Measurements from ENCODE around the gene KIAA1328. TPM values are rescaled to one million over a fixed set of nuclear protein-coding genes. Genes with fewer than 3 reads are reported as not detected.

KIAA1328 gene
- total RNA-seq, 4 donors from 2014 or later = 3.4 to 8.3 (median 6.6) TPM

GRCh38 chr18:37180086-37180485 is 351.2 kb downstream of the KIAA1328 start:
- Histone ChIP-seq H3K4me1 (no peaks in the 10 kb centered on the region), H3K36me3 (no peaks in the 10 kb centered on the region), H3K27ac (no peak overlapping the region), H3K27me3 (no peaks in the 10 kb centered on the region), H3K9me3 (no peaks in the 10 kb centered on the region), H3K4me3 (no peak overlapping the region)
- ATAC-seq = no peak
- TF ChIP-seq CTCF (IDR thresholded peaks at IDR 0.05 in 4 of 5, conservative IDR thresholded peaks at IDR 0.05 in 1 of 5) (no peak), POLR2A (IDR thresholded peaks at IDR 0.05) (no peak)
- in situ Hi-C loops (cut with MboI; ENCODE audit: low sequenced_read_pairs in 4 of 4) = loop anchor here in 1 of 4 donors (25.0 kb wide), 1 partner anchor 93 kb away; no protein-coding TSS in a partner anchor
- intact Hi-C loops (cut with DNase I; ENCODE audit: low total_unique reads) = no loop called here
- no peak for DNase-seq

DNA sequence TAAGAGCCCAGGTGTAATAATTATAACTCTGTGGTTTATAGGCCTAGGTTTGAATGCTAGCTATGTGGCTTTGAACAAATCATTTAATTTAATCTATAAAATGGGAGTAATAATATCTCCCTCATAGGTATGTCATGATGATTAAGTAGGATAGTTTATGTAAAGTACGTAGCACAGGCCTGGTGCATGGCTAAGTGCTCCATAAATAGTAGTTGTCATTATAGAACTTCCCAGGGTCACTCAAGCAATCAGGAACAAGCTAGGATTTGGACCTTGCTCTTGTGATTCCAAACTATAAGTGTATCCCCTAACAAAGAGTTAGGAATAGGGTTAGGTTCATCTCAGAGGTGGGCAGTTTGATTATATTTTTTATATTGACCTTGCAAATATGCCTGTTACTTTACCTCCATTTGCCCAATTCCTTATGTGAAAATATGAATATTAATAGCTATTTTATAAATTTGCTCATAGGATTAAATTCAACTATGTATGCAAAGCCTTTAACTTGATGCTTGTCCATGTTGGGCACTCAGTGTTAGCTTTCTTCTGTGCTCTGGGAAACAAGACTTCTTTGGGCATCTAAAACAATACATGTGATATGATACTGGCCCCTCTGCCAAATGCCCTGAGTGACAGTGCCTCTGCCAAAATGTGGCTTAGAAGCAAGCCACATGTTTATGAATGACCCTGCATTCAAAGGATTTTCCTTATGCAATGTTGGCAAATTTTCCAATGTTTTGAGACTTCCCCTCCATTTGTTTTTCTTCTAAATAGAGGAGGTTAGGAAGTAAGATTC is 353.6 kb downstream of the KIAA1328 start:
- no peak for TF ChIP-seq POLR2A (IDR thresholded peaks at IDR 0.05)
- no peak for TF ChIP-seq CTCF (IDR thresholded peaks at IDR 0.05 in 4 of 5, conservative IDR thresholded peaks at IDR 0.05 in 1 of 5)
- Histone ChIP-seq H3K36me3 (no peaks in the 10 kb centered on the region), H3K27me3 (no peaks in the 10 kb centered on the region), H3K9me3 (no peaks in the 10 kb centered on the region), H3K4me1 (no peaks in the 10 kb centered on the region), H3K27ac (no peak overlapping the region), H3K4me3 (no peak overlapping the region)
- no peak for ATAC-seq
- intact Hi-C loops (cut with DNase I; ENCODE audit: low total_unique reads) = no loop called here
- in situ Hi-C loops (cut with MboI; ENCODE audit: low sequenced_read_pairs in 4 of 4) = loop anchor here in 1 of 4 donors (25.0 kb wide), 1 partner anchor 95 kb away; no protein-coding TSS in a partner anchor
- no peak for DNase-seq

DNA sequence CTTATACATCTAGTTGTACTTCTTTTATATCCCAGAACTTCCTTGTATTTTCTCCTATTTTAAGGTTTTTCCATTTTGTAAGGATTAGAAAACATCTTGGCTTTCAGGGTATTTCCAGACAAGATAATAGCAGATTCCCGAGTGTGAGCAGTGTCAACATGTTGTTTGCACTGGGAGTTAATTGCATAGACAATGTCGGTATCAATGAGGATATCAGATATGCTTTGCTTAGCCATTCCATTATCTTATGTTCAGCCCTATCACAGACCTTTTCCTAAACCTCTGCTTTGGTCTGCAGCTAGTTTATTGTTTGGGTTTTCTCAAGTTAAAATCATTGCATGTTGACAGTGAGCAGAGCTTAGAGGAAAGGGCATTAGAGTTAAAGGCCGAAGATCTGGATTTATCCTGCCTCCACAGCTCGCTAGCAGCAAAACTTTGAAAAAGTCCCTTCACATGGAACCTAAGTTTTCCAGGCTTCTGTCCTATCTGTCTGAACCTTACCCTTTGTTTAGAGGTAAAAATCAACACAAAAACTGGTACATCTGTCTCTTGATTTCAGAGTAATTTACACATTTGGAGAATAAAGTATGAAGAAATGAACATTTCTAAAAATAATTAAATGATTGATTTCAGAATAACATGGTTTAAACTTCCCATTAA is 355.4 kb downstream of the KIAA1328 start:
- H3K27me3 ChIP-seq = no peaks in the 10 kb centered on the region
- DNase-seq (no peak), ATAC-seq (no peak)
- intact Hi-C loops (cut with DNase I; ENCODE audit: low total_unique reads) (no loop called here), in situ Hi-C loops (cut with MboI; ENCODE audit: low sequenced_read_pairs in 4 of 4) (loop anchor here in 1 of 4 donors (25.0 kb wide), 1 partner anchor 97 kb away; no protein-coding TSS in a partner anchor)
- H3K36me3 ChIP-seq = no peaks in the 10 kb centered on the region
- TF ChIP-seq CTCF (IDR thresholded peaks at IDR 0.05 in 4 of 5, conservative IDR thresholded peaks at IDR 0.05 in 1 of 5) (no peak), POLR2A (IDR thresholded peaks at IDR 0.05) (no peak)
- no peaks in the 10 kb centered on the region for H3K9me3 ChIP-seq
- H3K4me3 ChIP-seq = no peak overlapping the region
- no peaks in the 10 kb centered on the region for H3K4me1 ChIP-seq
- H3K27ac ChIP-seq = no peak overlapping the region

DNA sequence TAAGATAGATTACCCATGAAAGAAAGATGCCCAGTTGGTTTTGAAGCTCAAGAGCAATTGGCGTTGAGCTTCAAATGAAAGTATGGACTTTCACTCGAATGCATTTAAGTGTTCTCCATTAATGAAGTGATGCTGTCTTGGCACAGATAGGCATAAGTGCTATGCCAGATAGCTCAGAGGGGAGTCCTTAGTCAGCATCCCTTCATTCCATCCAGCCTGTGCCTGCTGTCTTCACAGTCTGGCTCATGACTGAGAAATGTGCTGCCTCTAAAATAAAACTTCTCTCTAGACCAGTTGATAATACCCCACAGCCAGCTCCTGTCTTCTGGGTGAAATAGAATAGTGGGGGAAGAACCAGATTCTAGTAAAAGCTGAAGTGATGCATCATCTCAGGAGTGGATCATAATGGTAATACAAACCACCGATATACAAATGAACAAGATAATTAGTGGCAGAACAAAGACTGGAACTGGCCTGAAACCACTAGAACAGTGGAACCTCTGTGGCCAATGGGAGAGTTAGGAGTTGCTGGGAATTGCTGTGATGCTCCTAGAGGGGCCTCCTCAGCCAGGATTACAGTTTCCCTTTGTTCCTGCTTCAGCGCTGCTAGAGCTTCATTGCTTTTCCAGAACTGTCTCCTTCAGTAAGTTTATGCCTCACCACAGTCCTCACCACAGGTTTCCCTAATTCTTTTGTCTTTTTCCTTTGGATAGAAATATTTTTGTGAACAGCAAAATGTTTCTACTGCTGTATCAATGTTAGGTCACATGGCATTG is 359.3 kb downstream of the KIAA1328 start:
- Histone ChIP-seq H3K4me1 (no peaks in the 10 kb centered on the region), H3K27me3 (no peaks in the 10 kb centered on the region), H3K36me3 (no peaks in the 10 kb centered on the region), H3K4me3 (no peak overlapping the region), H3K9me3 (no peaks in the 10 kb centered on the region), H3K27ac (no peak overlapping the region)
- intact Hi-C loops (cut with DNase I; ENCODE audit: low total_unique reads) (no loop called here), in situ Hi-C loops (cut with MboI; ENCODE audit: low sequenced_read_pairs in 4 of 4) (loop anchor here in 1 of 4 donors (25.0 kb wide), 1 partner anchor 101 kb away; no protein-coding TSS in a partner anchor)
- DNase-seq (no peak), ATAC-seq (no peak)
- TF ChIP-seq CTCF (IDR thresholded peaks at IDR 0.05 in 4 of 5, conservative IDR thresholded peaks at IDR 0.05 in 1 of 5) (no peak), POLR2A (IDR thresholded peaks at IDR 0.05) (no peak)
